Upper lobe of right lung (tissue), 1 donor: ENCODE measurements around the gene PROX1. TPM values are rescaled to one million over a fixed set of nuclear protein-coding genes. Genes with fewer than 3 reads are reported as not detected.

Experiments
- ATAC-seq: fragments of 200-7000 bp; cut with Tn5 transposase; one replicate; pipeline ENCODE4 v1.9.1; 2020; ENCODE audit warnings: mild to moderate bottlenecking, moderate library complexity
- DNase-seq: peaks from one replicate; pipeline ENCODE4 v3.0.0-alpha.2; 2020
- H3K27ac ChIP-seq: fragments of 200-600 bp; one replicate; pipeline ENCODE4 v1.8.0; 2022
- H3K27me3 ChIP-seq: fragments of 200-600 bp; one replicate; pipeline ENCODE4 v1.8.0; 2022; ENCODE audit warnings: mild to moderate bottlenecking
- H3K36me3 ChIP-seq: fragments of 200-600 bp; one replicate; pipeline ENCODE4 v1.8.0; 2022
- H3K4me1 ChIP-seq: fragments of 200-600 bp; one replicate; pipeline ENCODE4 v1.8.0; 2022
- H3K4me3 ChIP-seq: fragments of 200-600 bp; one replicate; pipeline ENCODE4 v1.8.0; 2022; ENCODE audit warnings: mild to moderate bottlenecking
- H3K9me3 ChIP-seq: fragments of 200-600 bp; one replicate; pipeline ENCODE4 v1.8.0; 2022
- CTCF ChIP-seq: fragments of 200-600 bp; IDR thresholded peaks from one replicate; pipeline ENCODE4 v1.8.0; 2022; ENCODE audit warnings: antibody characterized with exemption
- intact Hi-C: fragments of 100-400 bp; cut with DNase I; formaldehyde crosslinking; loops from one replicate; pipeline ENCODE4 v1.11.0; 2022
- total RNA-seq: library from RNA; stranded (reverse); fragmentation: NEBNext Ultra II Directional; extraction: Animal tissue kit (Norgen Biotek cat#: 25700); gene quantifications from one replicate; pipeline ENCODE4 v1.2.1, GENCODE V29; 2021
- donor health status: DM: no; HTN: yes; CAD: no; lungs with severe emphysema.

PROX1 gene
- total RNA-seq, 1 donor from 2014 or later = 14.1 TPM

GRCh38 chr1:213985209-213986019 is 2.4 kb upstream of the PROX1 start:
- no peak for DNase-seq
- Histone ChIP-seq H3K9me3 (no peaks in the 10 kb centered on the region), H3K27me3 (peaks cover 89% of the 10 kb centered on the region), H3K36me3 (no peaks in the 10 kb centered on the region), H3K27ac (no peak overlapping the region), H3K4me1 (peaks cover 21% of the 10 kb centered on the region), H3K4me3 (no peak overlapping the region)
- TF ChIP-seq CTCF = no peak
- ATAC-seq = no peak
- intact Hi-C loops = no loop called here

GRCh38 chr1:213986020-213986924 is 1.5 kb upstream of the PROX1 start:
- no peaks in the 10 kb centered on the region for H3K36me3 ChIP-seq
- H3K27ac ChIP-seq = no peak overlapping the region
- H3K4me1 ChIP-seq = peaks cover 21% of the 10 kb centered on the region
- H3K27me3 ChIP-seq = peaks cover 83% of the 10 kb centered on the region
- intact Hi-C loops = no loop called here
- no peak overlapping the region for H3K4me3 ChIP-seq
- no peak for TF ChIP-seq CTCF
- H3K9me3 ChIP-seq = no peaks in the 10 kb centered on the region
- DNase-seq = no peak
- ATAC-seq = no peak

- Histone ChIP-seq H3K9me3 (no peaks in the 10 kb centered on the region), H3K27ac (no peak overlapping the region), H3K27me3 (peaks cover 78% of the 10 kb centered on the region), H3K36me3 (no peaks in the 10 kb centered on the region), H3K4me3 (peak overlapping the region; percentile 49), H3K4me1 (peaks cover 21% of the 10 kb centered on the region)
- intact Hi-C loops = no loop called here
- no peak for DNase-seq
- ATAC-seq = no peak
- TF ChIP-seq CTCF = no peak
Observed at GRCh38 chr1:213986925-213987250, 885 bp upstream of the PROX1 start.

- Histone ChIP-seq H3K4me3 (peak overlapping the region; percentile 49), H3K9me3 (no peaks in the 10 kb centered on the region), H3K36me3 (no peaks in the 10 kb centered on the region), H3K27ac (no peak overlapping the region), H3K4me1 (peaks cover 21% of the 10 kb centered on the region), H3K27me3 (peaks cover 74% of the 10 kb centered on the region)
- DNase-seq (peak; percentile 77), ATAC-seq (peak; percentile 3)
- no peak for TF ChIP-seq CTCF
- intact Hi-C loops = no loop called here
Observed at GRCh38 chr1:213987422-213987926, 299 bp upstream of the PROX1 start.

GRCh38 chr1:213988507-213989001 is 781 bp downstream of the PROX1 start:
- no peak overlapping the region for H3K27ac ChIP-seq
- DNase-seq = no peak
- H3K4me1 ChIP-seq = peaks cover 21% of the 10 kb centered on the region
- peak overlapping the region; percentile 49 for H3K4me3 ChIP-seq
- TF ChIP-seq CTCF = no peak
- H3K9me3 ChIP-seq = no peaks in the 10 kb centered on the region
- H3K36me3 ChIP-seq = no peaks in the 10 kb centered on the region
- H3K27me3 ChIP-seq = peaks cover 74% of the 10 kb centered on the region
- no peak for ATAC-seq
- intact Hi-C loops = no loop called here
